ENCODE data around the gene HTN3. TPM values are rescaled to one million over a fixed set of nuclear protein-coding genes. Genes with fewer than 3 reads are reported as not detected.
"Not testable (repeated sequence)": the region's sequence is repeated elsewhere in the genome, so short reads cannot be mapped to it uniquely, and the experiment has no call there.

HTN3 gene
- total RNA-seq (not detected), polyA plus RNA-seq (not detected)
- long read RNA-seq, donor 1 = 0 reads
- long read RNA-seq, donor 2 = 0 reads

DNA sequence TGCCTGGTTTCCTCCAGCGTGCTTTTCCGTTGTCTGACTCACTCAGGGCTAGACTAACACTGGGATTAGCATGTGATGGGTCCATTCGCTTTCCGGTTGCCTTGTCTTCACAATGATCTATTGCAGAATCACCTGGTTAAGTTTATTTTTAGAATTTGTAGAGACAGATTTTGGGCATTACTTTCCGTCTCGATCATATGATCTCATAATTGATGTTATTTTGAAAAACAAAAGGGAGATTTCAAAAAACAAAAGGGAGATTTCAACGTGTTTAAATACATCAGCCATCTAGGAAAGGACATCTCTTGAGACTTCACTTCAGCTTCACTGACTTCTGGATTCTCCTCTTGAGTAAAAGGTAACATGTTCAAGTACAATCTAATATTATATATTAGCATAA lies at the start of gene HTN3:
TSS of gene HTN3 (plus strand) at position 301 of the 400 bp plus-strand sequence. CDS start 2,282 bp downstream, outside the sequence.
- ATAC-seq (ENCODE audit: low FRiP score); H3K9me3 ChIP-seq (ENCODE audit: control insufficient read depth, low read length); H3K27ac ChIP-seq (ENCODE audit: low read depth in 1 of 2, low read length in 2 of 2); DNase-seq; H3K27me3 ChIP-seq (ENCODE audit: control insufficient read depth in 1 of 2, insufficient read depth in 2 of 2, low read length in 1 of 2); H3K4me3 ChIP-seq (ENCODE audit: low read length in 2 of 2); H3K36me3 ChIP-seq (ENCODE audit: control insufficient read depth in 1 of 2, insufficient read depth in 2 of 2, low read length in 1 of 2); H3K4me1 ChIP-seq (ENCODE audit: control insufficient read depth in 1 of 2, insufficient read depth in 2 of 2, low read length in 2 of 2); intact Hi-C loops (cut with DNase I): not testable (repeated sequence)
- 58 to 69% methylated on average over 5 to 6 of the region's 7 CpGs for WGBS, 2 donors

DNA sequence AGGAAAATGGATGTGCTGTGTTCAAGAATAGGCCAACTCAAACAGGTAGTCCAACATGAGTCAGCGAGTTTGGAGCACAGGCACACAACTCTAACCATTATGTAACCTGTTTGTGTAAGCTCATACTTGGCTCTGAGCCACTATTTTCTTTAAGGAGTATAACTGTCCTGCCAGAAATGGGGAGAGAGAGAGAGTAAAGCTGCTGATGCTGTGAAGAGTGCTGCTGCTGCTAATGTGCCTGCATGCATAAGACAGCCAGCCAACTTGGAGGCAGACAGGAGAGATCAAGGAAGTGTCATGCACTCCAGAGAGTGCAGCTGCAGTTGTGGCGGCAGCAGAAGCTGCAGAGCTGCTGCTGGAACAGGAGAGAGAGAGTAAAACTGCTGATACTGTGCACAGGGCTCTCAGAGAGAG lies 44.2 kb upstream of the HTN3 start:
- no peak overlapping the region for H3K4me3 ChIP-seq (ENCODE audit: low read length in 2 of 2)
- H3K4me1 ChIP-seq (ENCODE audit: control insufficient read depth in 1 of 2, insufficient read depth in 2 of 2, low read length in 2 of 2) = no peaks in the 10 kb centered on the region
- no peaks in the 10 kb centered on the region for H3K36me3 ChIP-seq (ENCODE audit: control insufficient read depth in 1 of 2, insufficient read depth in 2 of 2, low read length in 1 of 2)
- 8 to 15% methylated on average over 2 of the region's 2 CpGs for WGBS, 2 donors
- H3K9me3 ChIP-seq (ENCODE audit: control insufficient read depth, low read length) = no peaks in the 10 kb centered on the region
- DNase-seq (peak in 1 of 2 donors; percentile 39), ATAC-seq (ENCODE audit: low FRiP score) (peak; percentile 36)
- H3K27ac ChIP-seq (ENCODE audit: low read depth in 1 of 2, low read length in 2 of 2) = no peak overlapping the region
- intact Hi-C loops (cut with DNase I) = no loop called here
- H3K27me3 ChIP-seq (ENCODE audit: control insufficient read depth in 1 of 2, insufficient read depth in 2 of 2, low read length in 1 of 2) = no peaks in the 10 kb centered on the region

DNA sequence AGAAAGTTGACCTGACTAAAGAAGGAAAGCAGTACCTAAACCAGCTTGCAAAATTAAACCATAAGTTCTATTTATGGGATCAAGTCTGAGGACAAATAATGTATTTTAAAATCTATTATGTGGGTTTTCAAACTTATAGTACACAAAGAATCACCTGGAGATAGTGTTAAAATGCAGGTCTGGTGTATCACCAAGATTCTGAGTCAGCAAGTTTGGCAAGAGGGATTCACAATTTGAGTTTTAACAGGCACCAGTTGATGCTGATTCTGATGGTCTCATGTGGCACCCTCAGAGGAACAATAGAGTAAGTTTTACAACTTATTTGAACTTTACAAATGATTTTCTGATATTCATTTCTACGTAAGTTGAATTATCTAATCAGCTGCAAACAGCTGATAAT lies 41.6 kb upstream of the HTN3 start:
- Histone ChIP-seq H3K36me3 (ENCODE audit: control insufficient read depth in 1 of 2, insufficient read depth in 2 of 2, low read length in 1 of 2) (no peaks in the 10 kb centered on the region), H3K9me3 (ENCODE audit: control insufficient read depth, low read length) (no peaks in the 10 kb centered on the region), H3K27ac (ENCODE audit: low read depth in 1 of 2, low read length in 2 of 2) (no peak overlapping the region), H3K27me3 (ENCODE audit: control insufficient read depth in 1 of 2, insufficient read depth in 2 of 2, low read length in 1 of 2) (no peaks in the 10 kb centered on the region), H3K4me3 (ENCODE audit: low read length in 2 of 2) (no peak overlapping the region), H3K4me1 (ENCODE audit: control insufficient read depth in 1 of 2, insufficient read depth in 2 of 2, low read length in 2 of 2) (no peaks in the 10 kb centered on the region)
- DNase-seq = no peak
- ATAC-seq (ENCODE audit: low FRiP score) = no peak
- 78 to 88% methylated on average over 1 of the region's 1 CpG for WGBS, 2 donors
- intact Hi-C loops (cut with DNase I) = no loop called here

DNA sequence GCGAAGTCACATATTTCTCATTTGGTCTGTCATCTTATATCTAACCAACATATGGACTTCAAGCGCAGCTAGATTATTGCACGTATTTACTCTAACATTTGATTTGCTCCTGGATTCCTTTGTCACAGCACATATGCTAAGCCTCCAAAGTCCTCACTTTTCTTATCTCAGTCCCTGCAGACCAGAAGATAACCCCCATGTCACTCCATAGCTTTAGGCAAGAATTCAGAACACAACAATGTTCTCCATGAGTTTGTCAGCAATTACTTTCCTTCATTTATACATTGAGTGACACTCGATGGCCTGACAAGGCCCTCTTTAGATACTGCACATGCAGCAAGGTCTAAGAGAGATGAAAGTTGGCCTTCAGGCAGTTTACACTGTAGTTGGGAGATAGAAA lies 37.2 kb upstream of the HTN3 start:
- DNase-seq (no peak), ATAC-seq (ENCODE audit: low FRiP score) (no peak)
- intact Hi-C loops (cut with DNase I) = no loop called here
- H3K27me3 ChIP-seq (ENCODE audit: control insufficient read depth in 1 of 2, insufficient read depth in 2 of 2, low read length in 1 of 2) = no peaks in the 10 kb centered on the region
- no peak overlapping the region for H3K4me3 ChIP-seq (ENCODE audit: low read length in 2 of 2)
- no peaks in the 10 kb centered on the region for H3K4me1 ChIP-seq (ENCODE audit: control insufficient read depth in 1 of 2, insufficient read depth in 2 of 2, low read length in 2 of 2)
- no peak overlapping the region for H3K27ac ChIP-seq (ENCODE audit: low read depth in 1 of 2, low read length in 2 of 2)
- no peaks in the 10 kb centered on the region for H3K9me3 ChIP-seq (ENCODE audit: control insufficient read depth, low read length)
- WGBS, 2 donors = 71 to 90% methylated on average over 4 of the region's 4 CpGs
- no peaks in the 10 kb centered on the region for H3K36me3 ChIP-seq (ENCODE audit: control insufficient read depth in 1 of 2, insufficient read depth in 2 of 2, low read length in 1 of 2)

DNA sequence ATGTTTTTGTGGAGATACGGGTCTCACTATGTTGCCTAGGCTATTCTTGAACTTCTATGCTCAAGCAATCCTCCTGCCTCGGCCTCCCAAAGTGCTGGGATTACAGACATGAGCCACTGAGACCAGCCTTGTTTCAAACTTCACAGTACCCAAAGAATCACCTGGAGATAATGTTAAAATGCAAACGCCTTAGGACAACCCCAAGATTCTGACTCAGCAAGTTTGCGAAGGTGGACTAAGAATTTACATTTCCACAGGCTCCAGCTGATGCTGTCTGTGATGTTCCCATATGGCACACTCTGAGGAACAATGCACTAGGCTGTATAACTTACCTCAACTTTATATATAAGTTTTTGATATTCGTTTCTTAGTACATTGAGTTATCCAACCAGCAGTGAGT lies 33.5 kb upstream of the HTN3 start:
- H3K27me3 ChIP-seq (ENCODE audit: control insufficient read depth in 1 of 2, insufficient read depth in 2 of 2, low read length in 1 of 2) = no peaks in the 10 kb centered on the region
- no peaks in the 10 kb centered on the region for H3K9me3 ChIP-seq (ENCODE audit: control insufficient read depth, low read length)
- DNase-seq (no peak), ATAC-seq (ENCODE audit: low FRiP score) (no peak)
- no peak overlapping the region for H3K4me3 ChIP-seq (ENCODE audit: low read length in 2 of 2)
- H3K36me3 ChIP-seq (ENCODE audit: control insufficient read depth in 1 of 2, insufficient read depth in 2 of 2, low read length in 1 of 2) = no peaks in the 10 kb centered on the region
- H3K4me1 ChIP-seq (ENCODE audit: control insufficient read depth in 1 of 2, insufficient read depth in 2 of 2, low read length in 2 of 2) = no peaks in the 10 kb centered on the region
- WGBS, 2 donors = 75 to 83% methylated on average over 5 of the region's 5 CpGs
- intact Hi-C loops (cut with DNase I) = no loop called here
- no peak overlapping the region for H3K27ac ChIP-seq (ENCODE audit: low read depth in 1 of 2, low read length in 2 of 2)

DNA sequence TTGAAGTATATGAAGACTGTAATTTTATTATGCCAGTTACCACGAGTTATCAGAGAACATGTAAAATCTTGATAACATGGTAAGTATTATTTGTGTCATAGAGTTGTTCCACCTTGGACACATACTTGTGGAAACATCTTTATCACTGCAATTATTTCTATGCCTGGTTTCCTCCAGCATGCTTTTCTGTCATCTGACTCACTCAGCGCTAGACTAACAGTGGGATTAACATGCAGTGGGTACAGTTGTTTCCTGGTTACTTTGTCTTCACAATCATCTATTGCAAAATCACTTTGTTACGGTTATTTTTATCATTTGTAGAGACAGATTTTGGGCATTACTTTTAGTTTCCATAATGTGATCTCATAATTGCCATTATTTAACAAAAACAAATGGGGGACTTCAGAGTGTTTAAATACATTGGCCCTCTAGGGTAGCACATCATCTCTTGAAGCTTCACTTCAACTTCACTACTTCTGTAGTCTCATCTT lies 32.7 kb upstream of the HTN3 start, which contains the start of gene STATH:
TSS of gene STATH (plus strand) at position 441 of the 491 bp plus-strand sequence. CDS start 2,472 bp downstream, outside the sequence.
- no peaks in the 10 kb centered on the region for H3K27me3 ChIP-seq (ENCODE audit: control insufficient read depth in 1 of 2, insufficient read depth in 2 of 2, low read length in 1 of 2)
- DNase-seq (no peak), ATAC-seq (ENCODE audit: low FRiP score) (no peak)
- H3K9me3 ChIP-seq (ENCODE audit: control insufficient read depth, low read length) = no peaks in the 10 kb centered on the region
- 54 to 64% methylated on average over 3 of the region's 3 CpGs for WGBS, 2 donors
- H3K4me1 ChIP-seq (ENCODE audit: control insufficient read depth in 1 of 2, insufficient read depth in 2 of 2, low read length in 2 of 2) = no peaks in the 10 kb centered on the region
- no peak within 1 kb of the TSS for H3K27ac ChIP-seq (ENCODE audit: low read depth in 1 of 2, low read length in 2 of 2)
- H3K4me3 ChIP-seq (ENCODE audit: low read length in 2 of 2) = no peak within 1 kb of the TSS
- no peaks in the 10 kb centered on the region for H3K36me3 ChIP-seq (ENCODE audit: control insufficient read depth in 1 of 2, insufficient read depth in 2 of 2, low read length in 1 of 2)
- intact Hi-C loops (cut with DNase I) = no loop called here

DNA sequence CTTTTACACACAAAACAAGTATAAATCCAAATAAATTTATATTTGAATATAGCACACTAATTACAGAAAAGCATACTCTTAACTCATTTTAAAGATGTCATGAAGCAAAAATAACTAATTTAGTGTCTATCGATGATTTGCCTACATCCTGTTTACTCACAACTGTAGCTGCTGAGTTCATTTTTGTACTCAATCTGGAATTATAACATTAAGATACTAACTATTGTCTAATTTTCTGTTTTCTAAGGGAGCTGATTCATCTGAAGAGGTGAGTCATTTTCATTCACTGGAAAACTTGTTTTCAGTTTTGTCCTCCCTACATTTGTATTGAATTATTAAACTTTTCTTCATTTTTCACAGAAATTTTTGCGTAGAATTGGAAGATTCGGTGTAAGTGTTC lies 28.8 kb upstream of the HTN3 start:
- 96 to 99% methylated on average over 3 of the region's 3 CpGs for WGBS, 2 donors
- Histone ChIP-seq H3K27ac (ENCODE audit: low read depth in 1 of 2, low read length in 2 of 2) (no peak overlapping the region), H3K4me3 (ENCODE audit: low read length in 2 of 2) (no peak overlapping the region), H3K4me1 (ENCODE audit: control insufficient read depth in 1 of 2, insufficient read depth in 2 of 2, low read length in 2 of 2) (no peaks in the 10 kb centered on the region), H3K36me3 (ENCODE audit: control insufficient read depth in 1 of 2, insufficient read depth in 2 of 2, low read length in 1 of 2) (no peaks in the 10 kb centered on the region), H3K9me3 (ENCODE audit: control insufficient read depth, low read length) (no peaks in the 10 kb centered on the region), H3K27me3 (ENCODE audit: control insufficient read depth in 1 of 2, insufficient read depth in 2 of 2, low read length in 1 of 2) (no peaks in the 10 kb centered on the region)
- ATAC-seq (ENCODE audit: low FRiP score) (no peak), DNase-seq (no peak)
- intact Hi-C loops (cut with DNase I) = no loop called here

DNA sequence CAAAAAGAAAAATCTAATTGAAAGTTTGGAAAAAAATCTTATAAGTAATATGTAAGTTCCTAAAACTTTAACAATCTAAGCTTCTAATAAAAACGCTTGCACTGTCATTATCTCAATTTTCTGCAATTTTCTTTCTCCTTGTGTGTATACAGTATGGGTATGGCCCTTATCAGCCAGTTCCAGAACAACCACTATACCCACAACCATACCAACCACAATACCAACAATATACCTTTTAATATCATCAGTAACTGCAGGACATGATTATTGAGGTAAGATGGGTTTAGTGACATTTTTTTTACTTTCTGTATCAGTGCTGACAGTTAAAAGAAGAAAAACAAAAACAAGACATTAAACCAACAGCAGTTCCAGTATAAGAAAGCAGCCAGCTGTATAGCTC lies 27.5 kb upstream of the HTN3 start:
- intact Hi-C loops (cut with DNase I) = no loop called here
- Histone ChIP-seq H3K4me3 (ENCODE audit: low read length in 2 of 2) (no peak overlapping the region), H3K27ac (ENCODE audit: low read depth in 1 of 2, low read length in 2 of 2) (no peak overlapping the region), H3K9me3 (ENCODE audit: control insufficient read depth, low read length) (no peaks in the 10 kb centered on the region), H3K36me3 (ENCODE audit: control insufficient read depth in 1 of 2, insufficient read depth in 2 of 2, low read length in 1 of 2) (no peaks in the 10 kb centered on the region), H3K4me1 (ENCODE audit: control insufficient read depth in 1 of 2, insufficient read depth in 2 of 2, low read length in 2 of 2) (no peaks in the 10 kb centered on the region), H3K27me3 (ENCODE audit: control insufficient read depth in 1 of 2, insufficient read depth in 2 of 2, low read length in 1 of 2) (no peaks in the 10 kb centered on the region)
- no peak for DNase-seq
- ATAC-seq (ENCODE audit: low FRiP score) = no peak
- 70 to 73% methylated on average over 1 of the region's 1 CpG for WGBS, 2 donors

DNA sequence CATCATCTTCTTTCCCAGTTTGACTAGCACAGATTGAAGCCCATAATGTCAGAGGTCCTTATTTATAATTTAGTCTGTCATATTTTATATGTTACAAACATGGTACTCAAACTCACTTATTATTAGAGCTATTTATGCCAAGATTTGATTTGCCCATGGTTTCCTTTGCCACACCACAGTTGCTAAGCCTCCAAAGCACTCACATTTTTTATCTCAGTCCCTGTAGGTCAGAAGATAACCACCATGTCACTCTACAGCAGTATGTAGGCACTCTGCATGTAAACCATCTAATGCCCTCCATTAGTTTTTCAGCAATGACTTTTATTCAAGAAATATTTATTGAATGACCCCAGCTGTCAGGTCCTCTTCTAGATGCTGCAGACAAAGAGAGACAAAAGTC lies 25.8 kb upstream of the HTN3 start:
- Histone ChIP-seq H3K4me1 (ENCODE audit: control insufficient read depth in 1 of 2, insufficient read depth in 2 of 2, low read length in 2 of 2) (no peaks in the 10 kb centered on the region), H3K4me3 (ENCODE audit: low read length in 2 of 2) (no peak overlapping the region), H3K36me3 (ENCODE audit: control insufficient read depth in 1 of 2, insufficient read depth in 2 of 2, low read length in 1 of 2) (no peaks in the 10 kb centered on the region), H3K27ac (ENCODE audit: low read depth in 1 of 2, low read length in 2 of 2) (no peak overlapping the region), H3K9me3 (ENCODE audit: control insufficient read depth, low read length) (no peaks in the 10 kb centered on the region), H3K27me3 (ENCODE audit: control insufficient read depth in 1 of 2, insufficient read depth in 2 of 2, low read length in 1 of 2) (no peaks in the 10 kb centered on the region)
- ATAC-seq (ENCODE audit: low FRiP score) (no peak), DNase-seq (no peak)
- intact Hi-C loops (cut with DNase I) = no loop called here

Measured in aorta (tissue), 5 donors.